ENCODE measurements around the gene FBLN2.

FBLN2 gene

GRCh38 chr3:13567684-13568514 lies 19.0 kb downstream of the FBLN2 start:
- no peak overlapping the region for H3K9ac ChIP-seq (ENCODE audit: low read length)
- no peaks in the 10 kb centered on the region for H3K27me3 ChIP-seq (ENCODE audit: control insufficient read depth, insufficient read depth, low read length)
- no peaks in the 10 kb centered on the region for H3K36me3 ChIP-seq (ENCODE audit: control insufficient read depth, insufficient read depth, low read length)
- H3K4me1 ChIP-seq (ENCODE audit: control insufficient read depth, insufficient read depth, low read length) = no peaks in the 10 kb centered on the region
- H3K4me3 ChIP-seq (ENCODE audit: low read length) = no peak overlapping the region
- H3K9me3 ChIP-seq (ENCODE audit: control insufficient read depth, low read length) = no peaks in the 10 kb centered on the region

- Histone ChIP-seq H3K27me3 (ENCODE audit: control insufficient read depth, insufficient read depth, low read length) (no peaks in the 10 kb centered on the region), H3K4me1 (ENCODE audit: control insufficient read depth, insufficient read depth, low read length) (no peaks in the 10 kb centered on the region), H3K9ac (ENCODE audit: low read length) (no peak overlapping the region), H3K4me3 (ENCODE audit: low read length) (no peak overlapping the region), H3K9me3 (ENCODE audit: control insufficient read depth, low read length) (no peaks in the 10 kb centered on the region), H3K36me3 (ENCODE audit: control insufficient read depth, insufficient read depth, low read length) (no peaks in the 10 kb centered on the region)
These were observed 19.6 kb downstream of the FBLN2 start for GRCh38 chr3:13568515-13569028.

- no peaks in the 10 kb centered on the region for H3K9me3 ChIP-seq (ENCODE audit: control insufficient read depth, low read length)
- H3K4me1 ChIP-seq (ENCODE audit: control insufficient read depth, insufficient read depth, low read length) = no peaks in the 10 kb centered on the region
- H3K36me3 ChIP-seq (ENCODE audit: control insufficient read depth, insufficient read depth, low read length) = no peaks in the 10 kb centered on the region
- no peak overlapping the region for H3K4me3 ChIP-seq (ENCODE audit: low read length)
- H3K9ac ChIP-seq (ENCODE audit: low read length) = no peak overlapping the region
- no peaks in the 10 kb centered on the region for H3K27me3 ChIP-seq (ENCODE audit: control insufficient read depth, insufficient read depth, low read length)
These were observed 20.3 kb downstream of the FBLN2 start for GRCh38 chr3:13569201-13569600.

GRCh38 chr3:13569641-13570390 lies 20.9 kb downstream of the FBLN2 start:
- no peak overlapping the region for H3K9ac ChIP-seq (ENCODE audit: low read length)
- H3K27me3 ChIP-seq (ENCODE audit: control insufficient read depth, insufficient read depth, low read length) = no peaks in the 10 kb centered on the region
- H3K36me3 ChIP-seq (ENCODE audit: control insufficient read depth, insufficient read depth, low read length) = no peaks in the 10 kb centered on the region
- H3K4me1 ChIP-seq (ENCODE audit: control insufficient read depth, insufficient read depth, low read length) = no peaks in the 10 kb centered on the region
- H3K9me3 ChIP-seq (ENCODE audit: control insufficient read depth, low read length) = no peaks in the 10 kb centered on the region
- H3K4me3 ChIP-seq (ENCODE audit: low read length) = no peak overlapping the region

- no peak overlapping the region for H3K4me3 ChIP-seq (ENCODE audit: low read length)
- no peak overlapping the region for H3K9ac ChIP-seq (ENCODE audit: low read length)
- H3K4me1 ChIP-seq (ENCODE audit: control insufficient read depth, insufficient read depth, low read length) = no peaks in the 10 kb centered on the region
- H3K36me3 ChIP-seq (ENCODE audit: control insufficient read depth, insufficient read depth, low read length) = no peaks in the 10 kb centered on the region
- no peaks in the 10 kb centered on the region for H3K27me3 ChIP-seq (ENCODE audit: control insufficient read depth, insufficient read depth, low read length)
- H3K9me3 ChIP-seq (ENCODE audit: control insufficient read depth, low read length) = no peaks in the 10 kb centered on the region
These were observed 21.7 kb downstream of the FBLN2 start for GRCh38 chr3:13570391-13571194.

- no peaks in the 10 kb centered on the region for H3K4me1 ChIP-seq (ENCODE audit: control insufficient read depth, insufficient read depth, low read length)
- H3K4me3 ChIP-seq (ENCODE audit: low read length) = no peak overlapping the region
- H3K9me3 ChIP-seq (ENCODE audit: control insufficient read depth, low read length) = no peaks in the 10 kb centered on the region
- no peak overlapping the region for H3K9ac ChIP-seq (ENCODE audit: low read length)
- H3K36me3 ChIP-seq (ENCODE audit: control insufficient read depth, insufficient read depth, low read length) = no peaks in the 10 kb centered on the region
- no peaks in the 10 kb centered on the region for H3K27me3 ChIP-seq (ENCODE audit: control insufficient read depth, insufficient read depth, low read length)
These were observed 22.3 kb downstream of the FBLN2 start for GRCh38 chr3:13571264-13571663.

GRCh38 chr3:13571831-13572750 lies 23.2 kb downstream of the FBLN2 start:
- Histone ChIP-seq H3K9me3 (ENCODE audit: control insufficient read depth, low read length) (no peaks in the 10 kb centered on the region), H3K9ac (ENCODE audit: low read length) (no peak overlapping the region), H3K4me1 (ENCODE audit: control insufficient read depth, insufficient read depth, low read length) (no peaks in the 10 kb centered on the region), H3K4me3 (ENCODE audit: low read length) (no peak overlapping the region), H3K36me3 (ENCODE audit: control insufficient read depth, insufficient read depth, low read length) (no peaks in the 10 kb centered on the region), H3K27me3 (ENCODE audit: control insufficient read depth, insufficient read depth, low read length) (no peaks in the 10 kb centered on the region)

- Histone ChIP-seq H3K4me3 (ENCODE audit: low read length) (no peak overlapping the region), H3K36me3 (ENCODE audit: control insufficient read depth, insufficient read depth, low read length) (no peaks in the 10 kb centered on the region), H3K9ac (ENCODE audit: low read length) (no peak overlapping the region), H3K9me3 (ENCODE audit: control insufficient read depth, low read length) (no peaks in the 10 kb centered on the region), H3K27me3 (ENCODE audit: control insufficient read depth, insufficient read depth, low read length) (no peaks in the 10 kb centered on the region), H3K4me1 (ENCODE audit: control insufficient read depth, insufficient read depth, low read length) (no peaks in the 10 kb centered on the region)
These were observed 24.1 kb downstream of the FBLN2 start for GRCh38 chr3:13572926-13573623.

GRCh38 chr3:13574083-13574797 lies 25.3 kb downstream of the FBLN2 start:
- Histone ChIP-seq H3K27me3 (ENCODE audit: control insufficient read depth, insufficient read depth, low read length) (no peaks in the 10 kb centered on the region), H3K36me3 (ENCODE audit: control insufficient read depth, insufficient read depth, low read length) (no peaks in the 10 kb centered on the region), H3K4me3 (ENCODE audit: low read length) (no peak overlapping the region), H3K9ac (ENCODE audit: low read length) (no peak overlapping the region), H3K4me1 (ENCODE audit: control insufficient read depth, insufficient read depth, low read length) (no peaks in the 10 kb centered on the region), H3K9me3 (ENCODE audit: control insufficient read depth, low read length) (no peaks in the 10 kb centered on the region)

- H3K27me3 ChIP-seq (ENCODE audit: control insufficient read depth, insufficient read depth, low read length) = no peaks in the 10 kb centered on the region
- no peak overlapping the region for H3K4me3 ChIP-seq (ENCODE audit: low read length)
- no peaks in the 10 kb centered on the region for H3K9me3 ChIP-seq (ENCODE audit: control insufficient read depth, low read length)
- H3K9ac ChIP-seq (ENCODE audit: low read length) = no peak overlapping the region
- H3K36me3 ChIP-seq (ENCODE audit: control insufficient read depth, insufficient read depth, low read length) = no peaks in the 10 kb centered on the region
- H3K4me1 ChIP-seq (ENCODE audit: control insufficient read depth, insufficient read depth, low read length) = no peaks in the 10 kb centered on the region
These were observed 26.0 kb downstream of the FBLN2 start for GRCh38 chr3:13574798-13575451.
